GM06990 (cell line): ENCODE results near the gene NCMAP.

ENCODE experiments used
- DNase-seq: peaks from one replicate; pipeline ENCODE4 v3.0.0-alpha.2; 2011; ENCODE audit not compliant: insufficient read length; ENCODE audit errors: extremely low read depth
- H3K27me3 ChIP-seq: replicated peaks from 2 replicates; pipeline ENCODE4 v1.6.0; 2011; ENCODE audit warnings: low read length; ENCODE audit not compliant: control insufficient read depth, insufficient read depth
- H3K36me3 ChIP-seq: 2 replicates; pipeline ENCODE4 v1.5.1; 2011; ENCODE audit warnings: low read length; ENCODE audit not compliant: control insufficient read depth, insufficient read depth
- H3K4me3 ChIP-seq: replicated peaks from 2 replicates; pipeline ENCODE4 v1.5.1; 2011; ENCODE audit warnings: low read depth, mild to moderate bottlenecking, control low read depth, low read length
- CTCF ChIP-seq: IDR thresholded peaks from 2 replicates; pipeline ENCODE4 v1.5.1; 2011; ENCODE audit warnings: low read length, control low read depth, mild to moderate bottlenecking, inconsistent platforms; ENCODE audit not compliant: insufficient read depth, poor library complexity, severe bottlenecking

The NCMAP gene

GRCh38 chr1:24621121-24621520 is 65.2 kb downstream of the NCMAP start:
- no peak for DNase-seq
- TF ChIP-seq CTCF: no peak

GRCh38 chr1:24622218-24622617 is 66.3 kb downstream of the NCMAP start:
- no peak for TF ChIP-seq CTCF
- no peak for DNase-seq
- Histone ChIP-seq H3K36me3 (no peaks in the 10 kb centered on the region), H3K4me3 (no peak overlapping the region), H3K27me3 (no peaks in the 10 kb centered on the region; the same call in 1 of the 2 replicates)

More at GRCh38 chr1:24621121-24621520, 65.2 kb downstream of the NCMAP start:
- no peaks in the 10 kb centered on the region for H3K36me3 ChIP-seq
- H3K4me3 ChIP-seq: no peak overlapping the region
- H3K27me3 ChIP-seq: no peaks in the 10 kb centered on the region; the same call in 1 of the 2 replicates

- TF ChIP-seq CTCF: no peak
- H3K36me3 ChIP-seq: no peaks in the 10 kb centered on the region
- H3K4me3 ChIP-seq: no peak overlapping the region
- no peaks in the 10 kb centered on the region for H3K27me3 ChIP-seq
- DNase-seq: no peak
Observed at GRCh38 chr1:24632832-24633175, 76.9 kb downstream of the NCMAP start.

- TF ChIP-seq CTCF: peak; percentile 54
- H3K4me3 ChIP-seq: no peak overlapping the region
- peak; percentile 13 for DNase-seq
- H3K27me3 ChIP-seq: no peaks in the 10 kb centered on the region
- H3K36me3 ChIP-seq: no peaks in the 10 kb centered on the region
Observed at GRCh38 chr1:24635195-24635843, 79.4 kb downstream of the NCMAP start.

GRCh38 chr1:24636661-24637357 is 80.9 kb downstream of the NCMAP start:
- TF ChIP-seq CTCF: no peak
- Histone ChIP-seq H3K4me3 (no peak overlapping the region), H3K36me3 (no peaks in the 10 kb centered on the region), H3K27me3 (no peaks in the 10 kb centered on the region)
- no peak for DNase-seq
